Esophagus muscularis mucosa (tissue), 4 donors: ENCODE data around the gene MKS1. TPM values are rescaled to one million over a fixed set of nuclear protein-coding genes. Genes with fewer than 3 reads are reported as not detected.

Experiments
- DNase-seq: peaks from one replicate; pipeline ENCODE4 v3.0.0-alpha.2; 2017; ENCODE audit errors: extremely low spot score
- H3K27ac ChIP-seq, 4 donors: fragments of 200-600 bp; sonication (generic); replicated peaks in 1 of 4; 1 replicate in 3 of 4; 2 replicates in 1 of 4; pipeline ENCODE4 v1.5.1; 2016 to 2019; ENCODE audit warnings: mild to moderate bottlenecking in 1 of 4
- H3K27me3 ChIP-seq, 4 donors: fragments of 200-600 bp; sonication (generic); one replicate each; pipeline versions ENCODE4 v1.5.1 to v1.6.0; 2016 to 2019
- H3K36me3 ChIP-seq, 4 donors: fragments of 200-600 bp; sonication (generic); one replicate each; pipeline ENCODE4 v1.5.1; 2016 to 2019
- H3K4me1 ChIP-seq, 4 donors: fragments of 200-600 bp; sonication (generic); one replicate each; pipeline ENCODE4 v1.5.1; 2016 to 2019
- H3K4me3 ChIP-seq, 4 donors: fragments of 200-600 bp; sonication (generic); 1 replicate in 2 of 4; 2 replicates in 2 of 4; pipeline ENCODE4 v1.5.1; 2016 to 2019; ENCODE audit warnings: mild to moderate bottlenecking in 4 of 4, moderate library complexity in 1 of 4
- H3K9me3 ChIP-seq, 4 donors: fragments of 200-600 bp; sonication (generic); 1 replicate in 3 of 4; 2 replicates in 1 of 4; pipeline ENCODE4 v1.5.1; 2016 to 2019
- CTCF ChIP-seq, 3 experiments: fragments of 200-600 bp in 2 of 3; fragments of 450-650 bp in 1 of 3; sonication (generic) in 2 of 3; IDR thresholded peaks; one replicate each; pipeline ENCODE4 v1.5.1; 2017 to 2019; ENCODE audit warnings: antibody characterized with exemption in 3 of 3, mild to moderate bottlenecking in 2 of 3, moderate library complexity in 1 of 3
- EP300 ChIP-seq: sonication (generic); formaldehyde crosslinking; IDR thresholded peaks from one replicate; pipeline ENCODE4 v1.6.1; 2017; ENCODE audit warnings: antibody characterized with exemption
- POLR2A ChIP-seq: fragments of 450-650 bp; IDR thresholded peaks from one replicate; pipeline ENCODE4 v1.6.1; 2017; ENCODE audit warnings: antibody characterized with exemption, moderate library complexity, mild to moderate bottlenecking, low read depth
- POLR2AphosphoS5 ChIP-seq, 2 donors: sonication (generic); formaldehyde crosslinking; IDR thresholded peaks; one replicate each; pipeline ENCODE4 v1.6.1; 2017; ENCODE audit warnings: antibody characterized with exemption in 2 of 2
- WGBS: methylation state at CpG from one replicate; pipeline ENCODE4 v1.1.5; 2018; 5-methylcytosine and 5-hydroxymethylcytosine counted together
- intact Hi-C: fragments of 100-400 bp; cut with DNase I; formaldehyde crosslinking; loops from one replicate; pipeline ENCODE4 v1.15.1; 2023
- total RNA-seq, 4 donors: library from RNA; depleted of rRNA; stranded (reverse); fragments of >200 nt; gene quantifications; one replicate each; pipeline versions ENCODE4 v1.1.0 to v1.2.1, GENCODE V29; 2016

Gene MKS1
- total RNA-seq, 4 donors from 2014 or later, result 6.2 to 12.5 (median 6.9) TPM

- no peak overlapping the region for H3K4me3 ChIP-seq
- H3K36me3 ChIP-seq, result no peaks in the 10 kb centered on the region
- peaks cover 0 to 70% (median 3%) of the 10 kb centered on the region in 4 donors for H3K27me3 ChIP-seq
- no peaks in the 10 kb centered on the region for H3K4me1 ChIP-seq
- TF ChIP-seq EP300, result no peak
- TF ChIP-seq POLR2A, result no peak
- TF ChIP-seq CTCF (IDR thresholded peaks at IDR 0.05), result no peak
- TF ChIP-seq POLR2AphosphoS5 (IDR thresholded peaks at IDR 0.05), result no peak
- WGBS, result 56% methylated on average over 9 of the region's 11 CpGs
- H3K27ac ChIP-seq, result no peak overlapping the region
- H3K9me3 ChIP-seq, result no peaks in the 10 kb centered on the region
- no peak for DNase-seq
- intact Hi-C loops, result no loop called here
Measured at GRCh38 chr17:58189436-58190146, 29.5 kb downstream of the MKS1 start.

DNA sequence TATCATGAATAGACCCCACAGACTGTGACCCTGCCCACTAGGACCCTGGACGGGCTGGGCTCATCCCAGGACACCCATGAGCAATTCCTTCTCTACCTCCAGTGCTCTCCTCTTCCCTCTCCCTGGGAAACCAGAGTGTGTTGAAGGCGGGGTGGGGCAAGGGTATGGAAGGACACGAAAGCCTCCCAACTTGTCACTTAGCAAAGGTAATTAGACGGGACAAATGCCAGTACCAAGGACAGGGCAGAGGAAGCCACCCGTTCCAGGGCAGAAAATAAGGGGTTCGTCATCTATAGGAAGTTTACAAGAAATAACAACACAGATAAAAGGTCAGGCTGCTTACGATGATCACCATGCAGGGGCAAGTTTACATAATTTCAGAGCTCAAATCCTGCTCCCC, 31.4 kb downstream of the MKS1 start:
- WGBS, result 54% methylated on average over 7 of the region's 7 CpGs

GRCh38 chr17:58187063-58187462, 32.0 kb downstream of the MKS1 start:
- TF ChIP-seq POLR2A (no peak), EP300 (no peak), CTCF (IDR thresholded peaks at IDR 0.05) (no peak), POLR2AphosphoS5 (IDR thresholded peaks at IDR 0.05) (no peak)
- peaks cover 0 to 55% (median 3%) of the 10 kb centered on the region in 4 donors for H3K27me3 ChIP-seq
- no peaks in the 10 kb centered on the region for H3K36me3 ChIP-seq

More for the DNA sequence above, 31.4 kb downstream of the MKS1 start:
- Histone ChIP-seq H3K4me3 (no peak overlapping the region), H3K9me3 (no peaks in the 10 kb centered on the region), H3K36me3 (no peaks in the 10 kb centered on the region), H3K27ac (no peak overlapping the region), H3K4me1 (no peaks in the 10 kb centered on the region), H3K27me3 (peaks cover 0 to 60% (median 3%) of the 10 kb centered on the region in 4 donors)
- no peak for DNase-seq
- intact Hi-C loops, result no loop called here
- no peak for TF ChIP-seq EP300
- no peak for TF ChIP-seq POLR2AphosphoS5 (IDR thresholded peaks at IDR 0.05)
- TF ChIP-seq POLR2A, result no peak
- no peak for TF ChIP-seq CTCF (IDR thresholded peaks at IDR 0.05)

GRCh38 chr17:58186591-58186990, 32.5 kb downstream of the MKS1 start:
- Histone ChIP-seq H3K9me3 (no peaks in the 10 kb centered on the region), H3K27ac (no peak overlapping the region), H3K36me3 (no peaks in the 10 kb centered on the region), H3K27me3 (peaks cover 0 to 50% (median 3%) of the 10 kb centered on the region in 4 donors), H3K4me1 (no peaks in the 10 kb centered on the region), H3K4me3 (no peak overlapping the region)
- intact Hi-C loops, result no loop called here
- DNase-seq, result no peak
- TF ChIP-seq POLR2A, result no peak
- no peak for TF ChIP-seq EP300
- no peak for TF ChIP-seq POLR2AphosphoS5 (IDR thresholded peaks at IDR 0.05)
- no peak for TF ChIP-seq CTCF (IDR thresholded peaks at IDR 0.05)
- WGBS, result 87% methylated on average over 4 of the region's 4 CpGs

More at GRCh38 chr17:58187063-58187462, 32.0 kb downstream of the MKS1 start:
- 85% methylated on average over 6 of the region's 6 CpGs for WGBS
- no peaks in the 10 kb centered on the region for H3K4me1 ChIP-seq
- no peak overlapping the region for H3K27ac ChIP-seq
- intact Hi-C loops, result no loop called here
- no peak overlapping the region for H3K4me3 ChIP-seq
- no peak for DNase-seq
- no peaks in the 10 kb centered on the region for H3K9me3 ChIP-seq
